Measurements from ENCODE around the gene AHCYL1. TPM values are rescaled to one million over a fixed set of nuclear protein-coding genes. Genes with fewer than 3 reads are reported as not detected.

AHCYL1 gene
- total and polyA plus RNA-seq, 2 of the 8 experiments (the other 6 are each of a cell fraction or from before 2014, with no cell fraction given), result 64.5 to 95.9 TPM

DNA sequence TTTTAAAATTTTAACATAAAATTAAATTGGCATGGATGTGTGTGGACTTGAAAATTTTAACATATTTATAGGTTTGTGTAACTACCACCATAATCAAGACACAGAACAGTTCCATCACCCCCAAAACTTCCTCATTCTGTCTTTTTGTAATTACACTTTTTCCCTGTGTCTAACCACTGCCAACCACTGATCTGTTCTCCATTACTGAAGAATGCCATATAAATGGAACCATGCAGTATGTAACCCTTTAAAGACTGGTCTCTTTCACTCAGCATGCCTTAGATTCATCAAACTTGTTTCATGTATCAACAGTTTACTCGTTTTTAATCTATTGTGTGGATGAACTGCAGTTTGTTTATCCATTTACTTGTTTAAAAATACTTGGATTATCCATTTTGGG lies 13.0 kb upstream of the AHCYL1 start:
- Histone ChIP-seq H3K18ac (ENCODE audit: extremely low read depth, low read length) (no peak overlapping the region), H3K56ac (replicated peaks; ENCODE audit: insufficient read length, low read depth, low read length) (no peak overlapping the region), H3K79me2 (ENCODE audit: control insufficient read depth in 1 of 2, insufficient read depth in 2 of 2, low read length in 2 of 2) (no peaks in the 10 kb centered on the region), H3K27me3 (replicated peaks in 1 of 4; ENCODE audit: control insufficient read depth in 3 of 4, extremely low read depth in 1 of 4, insufficient read depth in 3 of 4, low read length in 3 of 4) (no peaks in the 10 kb centered on the region), H3K36me3 (ENCODE audit: control insufficient read depth in 2 of 4, insufficient read depth in 4 of 4, low read length in 3 of 4) (no peaks in the 10 kb centered on the region), H2BK5ac (ENCODE audit: low read depth, low read length) (no peak overlapping the region), H3K79me1 (ENCODE audit: low read depth, low read length) (no peaks in the 10 kb centered on the region), H2AFZ (ENCODE audit: low read length) (no peak overlapping the region), H4K91ac (replicated peaks; ENCODE audit: insufficient read length, low read length) (no peak overlapping the region), H4K20me1 (replicated peaks in 1 of 2; ENCODE audit: control insufficient read depth in 1 of 2, insufficient read depth in 2 of 2, low read length in 2 of 2) (no peaks in the 10 kb centered on the region), H3K4me1 (replicated peaks in 1 of 4; ENCODE audit: control insufficient read depth in 3 of 4, insufficient read depth in 4 of 4, low read length in 3 of 4) (no peaks in the 10 kb centered on the region), H3K14ac (ENCODE audit: insufficient read length) (no peak overlapping the region), H3K27ac (ENCODE audit: low read depth, low read length) (no peak overlapping the region), H3K9me3 (ENCODE audit: insufficient read depth in 2 of 2, low read depth in 1 of 2, low read length in 1 of 2) (no peaks in the 10 kb centered on the region), H2BK12ac (ENCODE audit: low read depth, low read length) (no peak overlapping the region), H3K23me2 (ENCODE audit: low read depth, low read length) (no peaks in the 10 kb centered on the region), H3K9ac (replicated peaks in 1 of 4; ENCODE audit: extremely low read depth in 1 of 4, low read depth in 3 of 4, low read length in 3 of 4) (no peak overlapping the region), H3K4me3 (ENCODE audit: extremely low read depth in 1 of 4, insufficient read depth in 2 of 4, low read depth in 3 of 4, low read length in 4 of 4) (no peak overlapping the region), H4K8ac (ENCODE audit: extremely low read depth, insufficient read depth, low read length) (no peak overlapping the region), H2BK15ac (ENCODE audit: low read length) (no peak overlapping the region), H3K23ac (ENCODE audit: insufficient read length) (no peak overlapping the region), H2BK20ac (ENCODE audit: low read length) (no peak overlapping the region), H2AK5ac (ENCODE audit: low read depth, low read length) (no peak overlapping the region), H2BK120ac (replicated peaks; ENCODE audit: low read depth, low read length) (no peak overlapping the region), H4K5ac (ENCODE audit: insufficient read length, low read depth, low read length) (no peak overlapping the region), H3K4me2 (ENCODE audit: insufficient read depth in 1 of 2, low read depth in 2 of 2, low read length in 2 of 2) (no peak overlapping the region), H3K4ac (replicated peaks; ENCODE audit: insufficient read length, low read depth, low read length) (no peak overlapping the region)
- FAIRE-seq, result no peak
- ChIA-PET POLR2A (ENCODE audit: partially characterized antibody) (interaction anchor here (0.7 to 0.8 kb wide), 2 partner anchors 36 to 45 kb away, joined by 3 read pairs; no protein-coding TSS in a partner anchor), CTCF (ENCODE audit: partially characterized antibody) (interaction anchor here (1.3 to 18.1 kb wide), 3 partner anchors 9 to 190 kb away, joined by 3 to 700 read pairs (median 23); partner anchors contain the start of gene AHCYL1)
- whole genome bisulfite sequencing, 2 experiments (ENCODE audit: extremely low coverage in 1 of 2, insufficient coverage in 1 of 2, insufficient read length in 1 of 2, insufficient replicate concordance in 2 of 2, low coverage in 1 of 2, low lambda C conversion rate in 2 of 2, missing lambda C conversion rate in 1 of 2), result 61% methylated on average over 1 of the region's 1 CpG; no CpG with 5 or more reads in 1 of the 2 experiments
- DNase-seq (ENCODE audit: low read depth in 1 of 2, low spot score in 2 of 2), result no peak
- TF ChIP-seq, protein P1, sequence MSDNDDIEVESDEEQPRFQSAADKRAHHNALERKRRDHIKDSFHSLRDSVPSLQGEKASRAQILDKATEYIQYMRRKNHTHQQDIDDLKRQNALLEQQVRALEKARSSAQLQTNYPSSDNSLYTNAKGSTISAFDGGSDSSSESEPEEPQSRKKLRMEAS (IDR thresholded peaks at IDR 0.05), result no peak
- TF ChIP-seq ASH2L (IDR thresholded peaks at IDR 0.05; ENCODE audit: low read length), result no peak
- no peak for TF ChIP-seq CHD1 (IDR thresholded peaks at IDR 0.05; ENCODE audit: low read depth, low read length)
- TF ChIP-seq TAF7 (optimal IDR thresholded peaks at IDR 0.05; ENCODE audit: borderline replicate concordance, low read depth, low read length), result no peak
- TF ChIP-seq, protein P2, sequence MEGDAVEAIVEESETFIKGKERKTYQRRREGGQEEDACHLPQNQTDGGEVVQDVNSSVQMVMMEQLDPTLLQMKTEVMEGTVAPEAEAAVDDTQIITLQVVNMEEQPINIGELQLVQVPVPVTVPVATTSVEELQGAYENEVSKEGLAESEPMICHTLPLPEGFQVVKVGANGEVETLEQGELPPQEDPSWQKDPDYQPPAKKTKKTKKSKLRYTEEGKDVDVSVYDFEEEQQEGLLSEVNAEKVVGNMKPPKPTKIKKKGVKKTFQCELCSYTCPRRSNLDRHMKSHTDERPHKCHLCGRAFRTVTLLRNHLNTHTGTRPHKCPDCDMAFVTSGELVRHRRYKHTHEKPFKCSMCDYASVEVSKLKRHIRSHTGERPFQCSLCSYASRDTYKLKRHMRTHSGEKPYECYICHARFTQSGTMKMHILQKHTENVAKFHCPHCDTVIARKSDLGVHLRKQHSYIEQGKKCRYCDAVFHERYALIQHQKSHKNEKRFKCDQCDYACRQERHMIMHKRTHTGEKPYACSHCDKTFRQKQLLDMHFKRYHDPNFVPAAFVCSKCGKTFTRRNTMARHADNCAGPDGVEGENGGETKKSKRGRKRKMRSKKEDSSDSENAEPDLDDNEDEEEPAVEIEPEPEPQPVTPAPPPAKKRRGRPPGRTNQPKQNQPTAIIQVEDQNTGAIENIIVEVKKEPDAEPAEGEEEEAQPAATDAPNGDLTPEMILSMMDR (IDR thresholded peaks at IDR 0.05; ENCODE audit: control extremely low read depth in 1 of 3, insufficient read depth in 1 of 3, low read depth in 1 of 3, low read length in 3 of 3), result no peak
- TF ChIP-seq HDAC2 (IDR thresholded peaks at IDR 0.05; ENCODE audit: borderline replicate concordance in 1 of 2, low read depth in 2 of 2, low read length in 2 of 2), result no peak
- no peak for TF ChIP-seq RFX5 (IDR thresholded peaks at IDR 0.05; ENCODE audit: borderline replicate concordance, low read depth, low read length)
- TF ChIP-seq TAF1 (IDR thresholded peaks at IDR 0.05; ENCODE audit: low read depth, low read length), result no peak
- no peak for TF ChIP-seq CEBPB (IDR thresholded peaks at IDR 0.05; ENCODE audit: low read depth, low read length)
- no peak for TF ChIP-seq PHF8 (conservative IDR thresholded peaks at IDR 0.05; ENCODE audit: low read depth, low read length)
- no peak for TF ChIP-seq POLR2AphosphoS5 (IDR thresholded peaks at IDR 0.05; ENCODE audit: low read depth, low read length)
- TF ChIP-seq BCL11A (IDR thresholded peaks at IDR 0.05; ENCODE audit: low read depth in 2 of 2, low read length in 2 of 2), result no peak

Measured in H1 (cell line).